Peyer's patch (tissue), 4 donors: ENCODE results near the gene USP3.

Source experiments
- CTCF ChIP-seq, 6 experiments: fragments of 450-650 bp in 4 of 6; fragments of 200-600 bp in 2 of 6; sonication (generic) in 1 of 6; IDR thresholded peaks; one replicate each; pipeline ENCODE4 v1.5.1; 2017 to 2019; ENCODE audit warnings: antibody characterized with exemption in 6 of 6, mild to moderate bottlenecking in 3 of 6, moderate library complexity in 1 of 6
- POLR2A ChIP-seq, 2 donors: fragments of 450-650 bp; IDR thresholded peaks; one replicate each; pipeline ENCODE4 v1.5.1; 2017; ENCODE audit warnings: antibody characterized with exemption in 2 of 2, mild to moderate bottlenecking in 2 of 2, moderate library complexity in 2 of 2

GRCh38 chr15:63519041-63519440 lies 14.6 kb downstream of the USP3 start:
- no peak for TF ChIP-seq CTCF (IDR thresholded peaks at IDR 0.05)
- no peak for TF ChIP-seq POLR2A (IDR thresholded peaks at IDR 0.05)
